ENCODE measurements around the gene LRCH3. TPM values are rescaled to one million over a fixed set of nuclear protein-coding genes. Genes with fewer than 3 reads are reported as not detected.
"Not testable (repeated sequence)": the region's sequence is repeated elsewhere in the genome, so short reads cannot be mapped to it uniquely, and the experiment has no call there.

LRCH3 gene
- total RNA-seq, 1 donor from 2014 or later: 56.4 TPM

DNA sequence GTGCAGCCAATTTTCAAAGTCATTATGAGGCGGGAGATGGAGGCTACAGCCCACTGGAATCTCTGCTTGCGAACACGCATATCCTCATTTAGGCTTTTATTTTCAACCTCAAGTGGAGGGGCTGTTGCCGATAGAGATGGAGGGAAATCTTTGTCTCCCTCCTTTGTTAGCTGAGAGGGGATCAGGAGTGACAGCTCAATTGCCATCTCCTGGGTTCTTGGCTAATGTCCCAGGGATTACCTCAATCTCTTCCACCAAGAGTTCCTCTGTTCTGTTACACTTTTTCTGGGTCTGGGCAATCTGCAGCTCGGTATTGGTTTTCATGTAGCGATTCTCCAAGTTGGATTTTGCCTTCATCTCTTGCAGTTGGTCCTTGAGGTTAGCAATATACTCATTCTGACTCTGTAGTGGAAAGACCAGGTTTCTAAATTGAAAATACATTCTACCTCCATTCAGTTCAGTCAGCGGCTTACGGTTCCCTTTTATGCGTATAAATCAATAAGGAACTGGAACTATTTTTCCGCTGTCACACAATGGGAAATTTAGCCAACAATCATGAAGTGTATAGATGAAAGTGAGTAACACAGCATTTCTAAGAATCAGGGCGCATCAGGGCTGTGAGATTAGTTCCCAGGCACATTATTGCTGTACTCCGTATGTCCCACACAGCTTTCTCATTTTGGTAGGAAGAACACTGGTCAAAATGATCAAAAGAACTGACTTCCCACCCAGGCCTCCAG, 122.8 kb downstream of the LRCH3 start:
- H3K27ac Mint-ChIP-seq: no peak overlapping the region
- no peaks in the 10 kb centered on the region for H3K9me3 Mint-ChIP-seq
- intact Hi-C loops (cut with micrococcal nuclease): no loop called here
- H3K36me3 Mint-ChIP-seq (ENCODE audit: low read depth): no peaks in the 10 kb centered on the region
- H3K4me1 Mint-ChIP-seq: no peaks in the 10 kb centered on the region
- DNase-seq: no peak
- H3K27me3 Mint-ChIP-seq: no peaks in the 10 kb centered on the region
- no peak overlapping the region for H3K4me3 Mint-ChIP-seq

DNA sequence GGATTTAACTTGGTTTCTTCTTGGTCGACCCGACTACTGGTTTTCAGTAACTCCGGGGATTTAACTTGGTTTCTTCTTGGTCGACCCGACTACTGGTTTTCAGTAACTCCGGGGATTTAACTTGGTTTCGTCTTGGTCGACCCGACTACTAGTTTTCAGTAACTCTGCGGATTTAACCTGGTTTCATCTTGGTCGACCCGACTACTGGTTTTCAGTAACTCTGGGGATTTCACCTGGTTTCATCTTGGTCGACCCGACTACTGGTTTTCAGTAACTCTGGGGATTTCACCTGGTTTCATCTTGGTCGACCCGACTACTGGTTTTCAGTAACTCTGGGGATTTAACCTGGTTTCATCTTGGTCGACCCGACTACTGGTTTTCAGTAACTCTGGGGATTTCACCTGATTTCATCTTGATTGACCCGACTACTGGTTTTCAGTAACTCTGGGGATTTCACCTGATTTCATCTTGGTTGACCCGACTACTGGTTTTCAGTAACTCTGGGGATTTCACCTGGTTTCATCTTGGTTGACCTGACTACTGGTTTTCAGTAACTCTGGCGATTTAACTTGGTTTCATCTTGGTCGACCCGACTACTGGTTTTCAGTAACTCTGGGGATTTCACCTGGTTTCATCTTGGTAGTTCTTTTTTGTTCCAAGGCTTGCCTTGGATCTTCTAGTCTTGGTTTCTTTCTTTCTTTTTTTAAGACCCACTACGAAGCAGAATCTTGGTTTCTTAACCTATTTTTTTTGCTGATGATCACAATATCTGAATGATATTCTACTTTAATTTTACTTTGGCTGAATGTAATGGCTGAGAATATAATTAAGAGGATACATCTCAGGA, 130.6 kb downstream of the LRCH3 start:
- H3K36me3 Mint-ChIP-seq (ENCODE audit: low read depth): peaks cover 15% of the 10 kb centered on the region
- not testable (repeated sequence) for DNase-seq, H3K27me3 Mint-ChIP-seq, H3K4me3 Mint-ChIP-seq, H3K9me3 Mint-ChIP-seq, H3K4me1 Mint-ChIP-seq
- intact Hi-C loops (cut with micrococcal nuclease): loop anchor here (1.0 kb wide), 1 partner anchor 15 kb away; no protein-coding TSS in a partner anchor
- H3K27ac Mint-ChIP-seq: peak overlapping the region; percentile 37

DNA sequence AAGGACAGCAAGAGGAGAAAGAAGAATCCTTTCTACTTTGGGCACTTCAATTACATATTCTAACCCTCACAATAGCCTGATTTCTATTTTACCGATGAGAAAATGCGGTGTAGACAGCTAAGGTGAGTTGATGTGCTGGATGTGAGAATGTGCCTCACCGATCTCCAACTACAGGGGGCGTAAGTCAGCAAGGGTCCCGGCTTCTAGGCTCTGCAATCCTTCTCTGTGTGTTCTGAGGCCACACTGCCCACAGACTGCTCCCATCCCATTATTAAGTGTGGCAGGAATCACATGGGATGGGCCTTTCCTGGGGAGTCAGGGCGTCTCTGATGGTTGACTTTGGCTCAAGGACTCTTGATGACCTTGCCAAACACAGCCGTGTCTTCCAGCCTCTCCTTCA, 135.4 kb downstream of the LRCH3 start:
- no peak for DNase-seq
- peaks cover 3% of the 10 kb centered on the region for H3K4me1 Mint-ChIP-seq
- no peaks in the 10 kb centered on the region for H3K27me3 Mint-ChIP-seq
- no peak overlapping the region for H3K27ac Mint-ChIP-seq
- peaks cover 12% of the 10 kb centered on the region for H3K36me3 Mint-ChIP-seq (ENCODE audit: low read depth)
- intact Hi-C loops (cut with micrococcal nuclease): no loop called here
- no peak overlapping the region for H3K4me3 Mint-ChIP-seq
- H3K9me3 Mint-ChIP-seq: no peaks in the 10 kb centered on the region

DNA sequence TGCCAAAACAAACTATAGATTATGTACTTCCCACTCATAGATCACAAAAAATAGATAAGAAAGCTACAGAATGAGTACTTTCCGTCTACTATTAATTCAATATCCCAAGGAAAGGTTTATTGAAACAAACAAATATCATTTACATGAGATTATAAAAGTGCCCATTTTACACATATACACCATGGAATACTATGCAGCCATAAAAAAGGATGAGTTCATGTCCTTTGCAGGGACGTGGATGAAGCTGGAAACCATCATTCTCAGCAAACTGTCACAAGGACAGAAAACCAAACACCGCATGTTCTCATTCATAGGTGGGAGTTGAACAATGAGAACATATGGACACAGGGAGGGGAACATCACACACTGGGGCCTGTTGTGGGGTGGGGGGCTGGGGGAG, 136.5 kb downstream of the LRCH3 start:
- H3K9me3 Mint-ChIP-seq; DNase-seq; H3K27me3 Mint-ChIP-seq; intact Hi-C loops (cut with micrococcal nuclease); H3K4me3 Mint-ChIP-seq; H3K36me3 Mint-ChIP-seq (ENCODE audit: low read depth); H3K27ac Mint-ChIP-seq; H3K4me1 Mint-ChIP-seq: not testable (repeated sequence)

DNA sequence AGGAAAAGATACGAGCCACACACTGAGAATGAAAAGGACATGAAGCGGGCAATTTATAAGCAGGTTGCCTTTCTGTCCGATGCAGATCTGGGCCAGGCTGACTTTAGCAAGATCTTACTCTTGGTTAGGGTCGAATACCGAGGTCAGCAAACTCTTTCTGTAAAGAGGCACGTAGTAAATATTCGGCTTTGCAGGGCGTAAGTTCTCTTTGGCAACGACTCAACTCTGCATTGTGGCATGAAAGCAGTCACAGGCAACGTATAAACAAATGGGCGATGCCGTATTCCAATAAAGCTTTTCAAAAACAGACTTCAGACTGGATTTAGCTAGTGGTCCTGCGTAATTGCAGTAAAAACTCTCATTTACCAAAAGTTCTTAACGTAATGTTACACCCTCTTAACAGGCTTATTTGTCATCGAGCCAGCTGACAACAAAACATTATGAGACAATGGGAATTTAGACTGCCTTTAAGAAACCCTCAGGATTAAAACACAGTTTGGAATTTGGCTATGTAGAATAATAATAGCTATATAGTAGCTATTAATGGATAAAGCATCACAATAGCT, 145.8 kb downstream of the LRCH3 start:
- intact Hi-C loops (cut with micrococcal nuclease): no loop called here
- H3K36me3 Mint-ChIP-seq (ENCODE audit: low read depth): peaks cover 2% of the 10 kb centered on the region
- peaks cover 1% of the 10 kb centered on the region for H3K4me1 Mint-ChIP-seq
- H3K27me3 Mint-ChIP-seq: no peaks in the 10 kb centered on the region
- no peak for DNase-seq
- H3K4me3 Mint-ChIP-seq: no peak overlapping the region
- no peaks in the 10 kb centered on the region for H3K9me3 Mint-ChIP-seq
- H3K27ac Mint-ChIP-seq: no peak overlapping the region

Other genes with a start within 250 kb of the LRCH3 start
- gene BDH1, start 235.3 kb upstream of the LRCH3 start, total RNA-seq: 124 and 133 TPM in 2 replicates
- gene RUBCN, start 54.4 kb upstream of the LRCH3 start, total RNA-seq: 38.8 and 41.0 TPM in 2 replicates
- gene FYTTD1, start 41.4 kb upstream of the LRCH3 start, total RNA-seq: 53.2 and 56.8 TPM in 2 replicates
- 1,350 and 1,372 TPM in 2 replicates for gene RPL35A, start 158.9 kb downstream of the LRCH3 start, total RNA-seq
- 5.5 and 5.9 TPM in 2 replicates for gene LMLN, start 169.0 kb downstream of the LRCH3 start, total RNA-seq

All from activated CD4-positive, alpha-beta T cell treated with anti-CD3 and anti-CD28 coated beads, Interleukin-2, amount 10 ng/mL, durations not matched to agents 24 days and 14 days (primary cell).